Neural progenitor cell (in vitro differentiated cells): Measurements from ENCODE around the gene CLSTN2. TPM values are rescaled to one million over a fixed set of nuclear protein-coding genes. Genes with fewer than 3 reads are reported as not detected.

Experiments
- DNase-seq: peaks from one replicate; pipeline ENCODE4 v3.0.0-alpha.2; 2016; ENCODE audit warnings: low spot score
- H2AFZ ChIP-seq: fragments of 200-600 bp; sonication (generic); replicated peaks from 2 replicates; pipeline ENCODE4 v1.6.1; 2016; ENCODE audit warnings: antibody characterized with exemption
- H3F3A ChIP-seq: fragments of 200-600 bp; sonication (generic); 2 replicates; pipeline ENCODE4 v1.6.1; 2016; ENCODE audit warnings: antibody characterized with exemption, low read depth
- H3K27ac ChIP-seq: fragments of 200-600 bp; sonication (generic); 2 replicates; pipeline ENCODE4 v1.5.1; 2016; ENCODE audit warnings: mild to moderate bottlenecking
- H3K27me3 ChIP-seq: fragments of 200-600 bp; sonication (generic); 2 replicates; pipeline ENCODE4 v1.6.1; 2016; ENCODE audit warnings: mild to moderate bottlenecking, moderate library complexity
- H3K36me3 ChIP-seq: fragments of 200-600 bp; sonication (generic); 2 replicates; pipeline ENCODE4 v1.5.1; 2016
- H3K4me1 ChIP-seq: fragments of 200-600 bp; sonication (generic); 2 replicates; pipeline ENCODE4 v1.6.1; 2016; ENCODE audit warnings: mixed run types
- H3K4me2 ChIP-seq: fragments of 200-600 bp; sonication (generic); 2 replicates; pipeline ENCODE4 v1.6.1; 2016
- H3K4me3 ChIP-seq: fragments of 200-600 bp; sonication (generic); 2 replicates; pipeline ENCODE4 v1.5.1; 2016
- H3K79me2 ChIP-seq: fragments of 200-600 bp; sonication (generic); 2 replicates; pipeline ENCODE4 v1.6.1; 2016; ENCODE audit warnings: low read depth
- H3K9ac ChIP-seq: fragments of 200-600 bp; sonication (generic); 2 replicates; pipeline ENCODE4 v1.6.1; 2016
- H3K9me3 ChIP-seq: fragments of 200-600 bp; sonication (generic); 2 replicates; pipeline ENCODE4 v1.5.1; 2016; ENCODE audit warnings: low read depth
- H4K20me1 ChIP-seq: fragments of 200-600 bp; sonication (generic); 2 replicates; pipeline ENCODE4 v1.6.1; 2016; ENCODE audit warnings: low read depth
- H3K27ac Mint-ChIP-seq: 3 replicates; pipeline ENCODE4 v1.8.0; 2021; ENCODE audit warnings: mixed read lengths
- H3K27me3 Mint-ChIP-seq: 2 replicates; pipeline ENCODE4 v1.8.0; 2022; ENCODE audit warnings: low read depth, mild to moderate bottlenecking, inconsistent platforms, moderate library complexity, mixed read lengths; ENCODE audit not compliant: insufficient read depth
- H3K36me3 Mint-ChIP-seq: 3 replicates; pipeline ENCODE4 v1.8.0; 2021; ENCODE audit warnings: mixed read lengths
- H3K4me1 Mint-ChIP-seq: 3 replicates; pipeline ENCODE4 v1.8.0; 2021; ENCODE audit warnings: mixed read lengths
- H3K4me3 Mint-ChIP-seq: 3 replicates; pipeline ENCODE4 v1.8.0; 2021; ENCODE audit warnings: mild to moderate bottlenecking, moderate library complexity, mixed read lengths
- H3K9me3 Mint-ChIP-seq: 3 replicates; pipeline ENCODE4 v1.8.0; 2020; ENCODE audit warnings: mixed read lengths
- CTCF ChIP-seq: fragments of 200-600 bp; sonication (generic); IDR thresholded peaks from 2 replicates; pipeline ENCODE4 v1.5.1; 2017; ENCODE audit warnings: antibody characterized with exemption, mild to moderate bottlenecking
- EZH2 ChIP-seq: fragments of 200-600 bp; sonication (generic); IDR thresholded peaks from 2 replicates; pipeline ENCODE4 v1.6.1; 2017; ENCODE audit warnings: antibody characterized with exemption, mild to moderate bottlenecking, moderate library complexity
- EZH2phosphoT487 ChIP-seq: fragments of 200-600 bp; sonication (generic); IDR thresholded peaks from 2 replicates; pipeline ENCODE4 v1.6.1; 2017; ENCODE audit warnings: antibody characterized with exemption
- total RNA-seq: library from RNA; depleted of rRNA; stranded (reverse); fragments of >200 nt; gene quantifications from 2 replicates; pipeline ENCODE4 v1.2.3, GENCODE V29; 2015; ENCODE audit warnings: low replicate concordance

CLSTN2 gene
- total RNA-seq, 1 donor from 2014 or later, result 0.22 TPM

- H3K4me1 ChIP-seq, result peaks cover 26% of the 10 kb centered on the region
- no peak overlapping the region for H3K9ac ChIP-seq
- peak; percentile 63 for DNase-seq
- peaks cover 8% of the 10 kb centered on the region for H3K27me3 Mint-ChIP-seq
- H3F3A ChIP-seq, result peaks cover 9% of the 10 kb centered on the region
- no peak overlapping the region for H3K4me3 ChIP-seq
- H3K9me3 ChIP-seq, result no peaks in the 10 kb centered on the region
- no peaks in the 10 kb centered on the region for H3K36me3 Mint-ChIP-seq
- H3K27ac ChIP-seq, result peak overlapping the region; percentile 25
- H3K79me2 ChIP-seq, result no peaks in the 10 kb centered on the region
- H3K27ac Mint-ChIP-seq, result peak overlapping the region; percentile 38
- TF ChIP-seq EZH2, result no peak
- TF ChIP-seq EZH2phosphoT487, result no peak
- no peak for TF ChIP-seq CTCF
- H4K20me1 ChIP-seq, result no peaks in the 10 kb centered on the region
- H3K36me3 ChIP-seq, result no peaks in the 10 kb centered on the region
- no peaks in the 10 kb centered on the region for H3K27me3 ChIP-seq
- H2AFZ ChIP-seq, result peak overlapping the region; percentile 88
- H3K9me3 Mint-ChIP-seq, result no peaks in the 10 kb centered on the region
- no peak overlapping the region for H3K4me3 Mint-ChIP-seq
- peak overlapping the region; percentile 69 for H3K4me2 ChIP-seq
- peaks cover 19% of the 10 kb centered on the region for H3K4me1 Mint-ChIP-seq
These were observed 316.7 kb downstream of the CLSTN2 start for GRCh38 chr3:140251678-140252077.

GRCh38 chr3:140252812-140253656 is 318.0 kb downstream of the CLSTN2 start:
- no peaks in the 10 kb centered on the region for H3K36me3 Mint-ChIP-seq
- peaks cover 26% of the 10 kb centered on the region for H3K4me1 ChIP-seq
- peaks cover 6% of the 10 kb centered on the region for H3K27me3 Mint-ChIP-seq
- H4K20me1 ChIP-seq, result no peaks in the 10 kb centered on the region
- H3K27ac Mint-ChIP-seq, result peak overlapping the region; percentile 57
- no peak overlapping the region for H3K4me3 ChIP-seq
- H3K79me2 ChIP-seq, result no peaks in the 10 kb centered on the region
- TF ChIP-seq EZH2 (no peak), CTCF (no peak), EZH2phosphoT487 (no peak)
- DNase-seq, result no peak
- no peaks in the 10 kb centered on the region for H3K36me3 ChIP-seq
- H2AFZ ChIP-seq, result no peak overlapping the region
- H3K27ac ChIP-seq, result no peak overlapping the region
- no peaks in the 10 kb centered on the region for H3K9me3 Mint-ChIP-seq
- H3K4me1 Mint-ChIP-seq, result peaks cover 23% of the 10 kb centered on the region
- H3K9me3 ChIP-seq, result no peaks in the 10 kb centered on the region
- H3K27me3 ChIP-seq, result no peaks in the 10 kb centered on the region
- H3K4me3 Mint-ChIP-seq, result no peak overlapping the region
- peaks cover 9% of the 10 kb centered on the region for H3F3A ChIP-seq
- no peak overlapping the region for H3K9ac ChIP-seq
- H3K4me2 ChIP-seq, result no peak overlapping the region

GRCh38 chr3:140258222-140258724 is 323.3 kb downstream of the CLSTN2 start:
- Histone ChIP-seq H3F3A (no peaks in the 10 kb centered on the region), H3K36me3 (no peaks in the 10 kb centered on the region), H4K20me1 (no peaks in the 10 kb centered on the region), H3K79me2 (no peaks in the 10 kb centered on the region), H3K4me1 (no peaks in the 10 kb centered on the region), H3K9ac (no peak overlapping the region), H3K27ac (no peak overlapping the region), H3K4me2 (no peak overlapping the region), H2AFZ (no peak overlapping the region), H3K9me3 (no peaks in the 10 kb centered on the region), H3K27me3 (no peaks in the 10 kb centered on the region), H3K4me3 (no peak overlapping the region)
- TF ChIP-seq CTCF, result no peak
- TF ChIP-seq EZH2, result no peak
- TF ChIP-seq EZH2phosphoT487, result no peak
- Mint-ChIP-seq H3K27ac (no peak overlapping the region), H3K27me3 (peaks cover 2% of the 10 kb centered on the region), H3K9me3 (no peaks in the 10 kb centered on the region), H3K36me3 (no peaks in the 10 kb centered on the region), H3K4me3 (no peak overlapping the region), H3K4me1 (peaks cover 11% of the 10 kb centered on the region)
- no peak for DNase-seq
